ENCODE data around the gene SLC17A7. TPM values are rescaled to one million over a fixed set of nuclear protein-coding genes. Genes with fewer than 3 reads are reported as not detected.

Gene SLC17A7
- total and polyA plus RNA-seq, 9 of the 15 experiments (the other 6 are each of a cell fraction or from before 2014, with no cell fraction given), result 1.1 to 15.7 (median 2.4) TPM

GRCh38 chr19:49473868-49474541 lies 32.7 kb upstream of the SLC17A7 start, which contains the start of gene FLT3LG (continued):
- TF ChIP-seq HDAC3 (IDR thresholded peaks at IDR 0.05; ENCODE audit: borderline replicate concordance, partially characterized antibody) (no peak), RBM39 (optimal IDR thresholded peaks at IDR 0.05; ENCODE audit: low read depth, low read length) (no peak), THAP12 (CRISPR knock-in tag; IDR thresholded peaks at IDR 0.05) (no peak), ZNF609 (CRISPR knock-in tag; IDR thresholded peaks at IDR 0.05; ENCODE audit: borderline replicate concordance) (no peak), ZNF263 (CRISPR knock-in tag; IDR thresholded peaks at IDR 0.05; ENCODE audit: borderline replicate concordance) (peak; percentile 3; the same call in 1 of the 2 replicates), NUFIP1 (IDR thresholded peaks at IDR 0.05; ENCODE audit: partially characterized antibody) (no peak), CHD1 (IDR thresholded peaks at IDR 0.05; ENCODE audit: low read length) (no peak), ADNP (tag; IDR thresholded peaks at IDR 0.05) (no peak), ZNF398 (CRISPR knock-in tag; IDR thresholded peaks at IDR 0.05) (no peak), PHTF2 (CRISPR knock-in tag; IDR thresholded peaks at IDR 0.05) (no peak), TOE1 (IDR thresholded peaks at IDR 0.05; ENCODE audit: borderline replicate concordance) (no peak), TOE1 (CRISPR knock-in tag; IDR thresholded peaks at IDR 0.05; ENCODE audit: borderline replicate concordance, low read depth) (no peak), NFE2L1 (tag; IDR thresholded peaks at IDR 0.05; ENCODE audit: borderline replicate concordance, low read depth) (no peak), ZNF551 (CRISPR knock-in tag; IDR thresholded peaks at IDR 0.05) (no peak), ZBTB34 (CRISPR knock-in tag; IDR thresholded peaks at IDR 0.05) (no peak), MAX (CRISPR knock-in tag; IDR thresholded peaks at IDR 0.05) (peak; percentile 31; the same call in 1 of the 2 replicates)
